Measurements from ENCODE around the gene NR5A1. TPM values are rescaled to one million over a fixed set of nuclear protein-coding genes. Genes with fewer than 3 reads are reported as not detected.

NR5A1 gene
- total RNA-seq, 4 donors from 2014 or later = 0.15 to 0.51 TPM; not detected in 2

- TF ChIP-seq POLR2A (IDR thresholded peaks at IDR 0.05) = no peak
- TF ChIP-seq CTCF (IDR thresholded peaks at IDR 0.05) = no peak
- no peak for DNase-seq (ENCODE audit: low spot score in 2 of 2)
- 14 to 33% methylated on average over 7 of the region's 7 CpGs for WGBS, 2 donors
- intact Hi-C loops (cut with DNase I; ENCODE audit: low total_unique reads) = no loop called here
- H3K4me3 ChIP-seq (ENCODE audit: low read depth, poor library complexity, severe bottlenecking) = no peak overlapping the region
These were observed 26.6 kb downstream of the NR5A1 start for GRCh38 chr9:124480621-124480981.

GRCh38 chr9:124479947-124480620 is 27.1 kb downstream of the NR5A1 start:
- TF ChIP-seq CTCF (IDR thresholded peaks at IDR 0.05) (no peak), POLR2A (IDR thresholded peaks at IDR 0.05) (no peak)
- intact Hi-C loops (cut with DNase I; ENCODE audit: low total_unique reads) = no loop called here
- DNase-seq (ENCODE audit: low spot score in 2 of 2) = no peak
- 46 to 68% methylated on average over 6 of the region's 6 CpGs for WGBS, 2 donors
- no peak overlapping the region for H3K4me3 ChIP-seq (ENCODE audit: low read depth, poor library complexity, severe bottlenecking)

GRCh38 chr9:124479371-124479770 is 27.8 kb downstream of the NR5A1 start:
- WGBS, 2 donors = 86 to 88% methylated on average over 4 to 14 of the region's 16 CpGs
- intact Hi-C loops (cut with DNase I; ENCODE audit: low total_unique reads) = no loop called here
- H3K4me3 ChIP-seq (ENCODE audit: low read depth, poor library complexity, severe bottlenecking) = no peak overlapping the region
- DNase-seq (ENCODE audit: low spot score in 2 of 2) = no peak
- TF ChIP-seq CTCF (IDR thresholded peaks at IDR 0.05) = no peak
- no peak for TF ChIP-seq POLR2A (IDR thresholded peaks at IDR 0.05)

GRCh38 chr9:124478354-124478753 is 28.8 kb downstream of the NR5A1 start:
- 54 to 55% methylated on average over 12 of the region's 12 CpGs for WGBS, 2 donors
- intact Hi-C loops (cut with DNase I; ENCODE audit: low total_unique reads) = no loop called here
- no peak for TF ChIP-seq CTCF (IDR thresholded peaks at IDR 0.05)
- TF ChIP-seq POLR2A (IDR thresholded peaks at IDR 0.05) = no peak
- no peak for DNase-seq (ENCODE audit: low spot score in 2 of 2)
- no peak overlapping the region for H3K4me3 ChIP-seq (ENCODE audit: low read depth, poor library complexity, severe bottlenecking)

- intact Hi-C loops (cut with DNase I; ENCODE audit: low total_unique reads) = no loop called here
- WGBS, 2 donors = 9% methylated on average over 26 of the region's 53 CpGs; no CpG with 5 or more reads in 1 of the 2 donors
- H3K4me3 ChIP-seq (ENCODE audit: low read depth, poor library complexity, severe bottlenecking) = no peak overlapping the region
- no peak for TF ChIP-seq CTCF (IDR thresholded peaks at IDR 0.05)
- no peak for TF ChIP-seq POLR2A (IDR thresholded peaks at IDR 0.05)
- no peak for DNase-seq (ENCODE audit: low spot score in 2 of 2)
These were observed 29.4 kb downstream of the NR5A1 start for GRCh38 chr9:124477648-124478285.
